ENCODE measurements around the gene AP5Z1.

DNA sequence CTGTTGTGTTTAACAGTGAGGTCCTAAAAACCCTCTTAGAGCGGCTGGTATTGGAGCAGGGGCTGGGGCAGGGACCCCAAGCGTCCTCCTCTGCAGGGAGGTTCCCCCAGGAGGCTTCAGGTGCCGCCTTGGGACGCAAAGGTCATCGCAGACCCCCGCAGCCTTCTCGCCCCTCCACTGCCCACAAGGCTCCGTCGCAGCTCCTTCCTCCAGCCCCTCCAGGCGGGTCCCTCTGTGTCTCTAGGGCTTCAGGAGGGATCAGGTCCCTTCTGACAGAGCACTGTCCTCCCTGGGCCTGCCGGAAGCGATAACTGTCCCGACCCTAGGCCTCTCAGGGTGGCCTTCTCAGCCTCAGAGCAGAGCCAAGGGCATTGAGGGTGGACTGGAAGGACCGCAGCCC is 26.1 kb upstream of the AP5Z1 start:
- TF ChIP-seq, protein P1, sequence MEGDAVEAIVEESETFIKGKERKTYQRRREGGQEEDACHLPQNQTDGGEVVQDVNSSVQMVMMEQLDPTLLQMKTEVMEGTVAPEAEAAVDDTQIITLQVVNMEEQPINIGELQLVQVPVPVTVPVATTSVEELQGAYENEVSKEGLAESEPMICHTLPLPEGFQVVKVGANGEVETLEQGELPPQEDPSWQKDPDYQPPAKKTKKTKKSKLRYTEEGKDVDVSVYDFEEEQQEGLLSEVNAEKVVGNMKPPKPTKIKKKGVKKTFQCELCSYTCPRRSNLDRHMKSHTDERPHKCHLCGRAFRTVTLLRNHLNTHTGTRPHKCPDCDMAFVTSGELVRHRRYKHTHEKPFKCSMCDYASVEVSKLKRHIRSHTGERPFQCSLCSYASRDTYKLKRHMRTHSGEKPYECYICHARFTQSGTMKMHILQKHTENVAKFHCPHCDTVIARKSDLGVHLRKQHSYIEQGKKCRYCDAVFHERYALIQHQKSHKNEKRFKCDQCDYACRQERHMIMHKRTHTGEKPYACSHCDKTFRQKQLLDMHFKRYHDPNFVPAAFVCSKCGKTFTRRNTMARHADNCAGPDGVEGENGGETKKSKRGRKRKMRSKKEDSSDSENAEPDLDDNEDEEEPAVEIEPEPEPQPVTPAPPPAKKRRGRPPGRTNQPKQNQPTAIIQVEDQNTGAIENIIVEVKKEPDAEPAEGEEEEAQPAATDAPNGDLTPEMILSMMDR (IDR thresholded peaks at IDR 0.05): no peak
- TF ChIP-seq, protein P2, sequence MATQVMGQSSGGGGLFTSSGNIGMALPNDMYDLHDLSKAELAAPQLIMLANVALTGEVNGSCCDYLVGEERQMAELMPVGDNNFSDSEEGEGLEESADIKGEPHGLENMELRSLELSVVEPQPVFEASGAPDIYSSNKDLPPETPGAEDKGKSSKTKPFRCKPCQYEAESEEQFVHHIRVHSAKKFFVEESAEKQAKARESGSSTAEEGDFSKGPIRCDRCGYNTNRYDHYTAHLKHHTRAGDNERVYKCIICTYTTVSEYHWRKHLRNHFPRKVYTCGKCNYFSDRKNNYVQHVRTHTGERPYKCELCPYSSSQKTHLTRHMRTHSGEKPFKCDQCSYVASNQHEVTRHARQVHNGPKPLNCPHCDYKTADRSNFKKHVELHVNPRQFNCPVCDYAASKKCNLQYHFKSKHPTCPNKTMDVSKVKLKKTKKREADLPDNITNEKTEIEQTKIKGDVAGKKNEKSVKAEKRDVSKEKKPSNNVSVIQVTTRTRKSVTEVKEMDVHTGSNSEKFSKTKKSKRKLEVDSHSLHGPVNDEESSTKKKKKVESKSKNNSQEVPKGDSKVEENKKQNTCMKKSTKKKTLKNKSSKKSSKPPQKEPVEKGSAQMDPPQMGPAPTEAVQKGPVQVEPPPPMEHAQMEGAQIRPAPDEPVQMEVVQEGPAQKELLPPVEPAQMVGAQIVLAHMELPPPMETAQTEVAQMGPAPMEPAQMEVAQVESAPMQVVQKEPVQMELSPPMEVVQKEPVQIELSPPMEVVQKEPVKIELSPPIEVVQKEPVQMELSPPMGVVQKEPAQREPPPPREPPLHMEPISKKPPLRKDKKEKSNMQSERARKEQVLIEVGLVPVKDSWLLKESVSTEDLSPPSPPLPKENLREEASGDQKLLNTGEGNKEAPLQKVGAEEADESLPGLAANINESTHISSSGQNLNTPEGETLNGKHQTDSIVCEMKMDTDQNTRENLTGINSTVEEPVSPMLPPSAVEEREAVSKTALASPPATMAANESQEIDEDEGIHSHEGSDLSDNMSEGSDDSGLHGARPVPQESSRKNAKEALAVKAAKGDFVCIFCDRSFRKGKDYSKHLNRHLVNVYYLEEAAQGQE (IDR thresholded peaks at IDR 0.05; ENCODE audit: low read depth, low read length): no peak
- no peak for TF ChIP-seq RAD21 (IDR thresholded peaks at IDR 0.05; ENCODE audit: low read length)
- TF ChIP-seq POLR2AphosphoS5 (IDR thresholded peaks at IDR 0.05; ENCODE audit: low read depth, low read length): no peak
- TF ChIP-seq YY1 (IDR thresholded peaks at IDR 0.05; ENCODE audit: low read depth): no peak
- TF ChIP-seq, protein P3, sequence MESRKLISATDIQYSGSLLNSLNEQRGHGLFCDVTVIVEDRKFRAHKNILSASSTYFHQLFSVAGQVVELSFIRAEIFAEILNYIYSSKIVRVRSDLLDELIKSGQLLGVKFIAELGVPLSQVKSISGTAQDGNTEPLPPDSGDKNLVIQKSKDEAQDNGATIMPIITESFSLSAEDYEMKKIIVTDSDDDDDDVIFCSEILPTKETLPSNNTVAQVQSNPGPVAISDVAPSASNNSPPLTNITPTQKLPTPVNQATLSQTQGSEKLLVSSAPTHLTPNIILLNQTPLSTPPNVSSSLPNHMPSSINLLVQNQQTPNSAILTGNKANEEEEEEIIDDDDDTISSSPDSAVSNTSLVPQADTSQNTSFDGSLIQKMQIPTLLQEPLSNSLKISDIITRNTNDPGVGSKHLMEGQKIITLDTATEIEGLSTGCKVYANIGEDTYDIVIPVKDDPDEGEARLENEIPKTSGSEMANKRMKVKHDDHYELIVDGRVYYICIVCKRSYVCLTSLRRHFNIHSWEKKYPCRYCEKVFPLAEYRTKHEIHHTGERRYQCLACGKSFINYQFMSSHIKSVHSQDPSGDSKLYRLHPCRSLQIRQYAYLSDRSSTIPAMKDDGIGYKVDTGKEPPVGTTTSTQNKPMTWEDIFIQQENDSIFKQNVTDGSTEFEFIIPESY (IDR thresholded peaks at IDR 0.05; ENCODE audit: borderline replicate concordance, low read depth): no peak
- no peak for TF ChIP-seq SMC3 (IDR thresholded peaks at IDR 0.05; ENCODE audit: low read depth, low read length)
- TF ChIP-seq, protein P4, sequence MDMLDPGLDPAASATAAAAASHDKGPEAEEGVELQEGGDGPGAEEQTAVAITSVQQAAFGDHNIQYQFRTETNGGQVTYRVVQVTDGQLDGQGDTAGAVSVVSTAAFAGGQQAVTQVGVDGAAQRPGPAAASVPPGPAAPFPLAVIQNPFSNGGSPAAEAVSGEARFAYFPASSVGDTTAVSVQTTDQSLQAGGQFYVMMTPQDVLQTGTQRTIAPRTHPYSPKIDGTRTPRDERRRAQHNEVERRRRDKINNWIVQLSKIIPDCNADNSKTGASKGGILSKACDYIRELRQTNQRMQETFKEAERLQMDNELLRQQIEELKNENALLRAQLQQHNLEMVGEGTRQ (IDR thresholded peaks at IDR 0.05; ENCODE audit: borderline replicate concordance, low read depth, low read length): no peak

Data from SK-N-SH (cell line).